Measurements from ENCODE around the gene LGR6.

LGR6 gene

GRCh38 chr1:202272103-202272845 lies 78.7 kb downstream of the LGR6 start:
- Histone ChIP-seq H3K27ac (ENCODE audit: low read depth, low read length, poor library complexity, severe bottlenecking) (no peak overlapping the region), H4K20me1 (ENCODE audit: insufficient read depth, low read length) (no peaks in the 10 kb centered on the region), H3K4me3 (ENCODE audit: low read depth, low read length, poor library complexity, severe bottlenecking) (no peak overlapping the region), H3K4me2 (ENCODE audit: low read length) (no peak overlapping the region), H3K79me2 (ENCODE audit: insufficient read depth, low read length) (no peaks in the 10 kb centered on the region), H3K9ac (ENCODE audit: low read length) (no peak overlapping the region), H3K9me2 (ENCODE audit: low read depth, low read length) (no peaks in the 10 kb centered on the region), H3K27me3 (ENCODE audit: insufficient read depth, low read length) (peaks cover 6% of the 10 kb centered on the region), H3K36me3 (ENCODE audit: insufficient read depth, low read length) (no peaks in the 10 kb centered on the region), H3K4me1 (ENCODE audit: insufficient read depth, low read length, severe bottlenecking) (no peaks in the 10 kb centered on the region), H3F3A (ENCODE audit: insufficient read depth, low read length) (no peaks in the 10 kb centered on the region), H3K9me3 (ENCODE audit: low read length) (no peaks in the 10 kb centered on the region), H2AFZ (ENCODE audit: low read length) (no peak overlapping the region)
- TF ChIP-seq, protein P1, sequence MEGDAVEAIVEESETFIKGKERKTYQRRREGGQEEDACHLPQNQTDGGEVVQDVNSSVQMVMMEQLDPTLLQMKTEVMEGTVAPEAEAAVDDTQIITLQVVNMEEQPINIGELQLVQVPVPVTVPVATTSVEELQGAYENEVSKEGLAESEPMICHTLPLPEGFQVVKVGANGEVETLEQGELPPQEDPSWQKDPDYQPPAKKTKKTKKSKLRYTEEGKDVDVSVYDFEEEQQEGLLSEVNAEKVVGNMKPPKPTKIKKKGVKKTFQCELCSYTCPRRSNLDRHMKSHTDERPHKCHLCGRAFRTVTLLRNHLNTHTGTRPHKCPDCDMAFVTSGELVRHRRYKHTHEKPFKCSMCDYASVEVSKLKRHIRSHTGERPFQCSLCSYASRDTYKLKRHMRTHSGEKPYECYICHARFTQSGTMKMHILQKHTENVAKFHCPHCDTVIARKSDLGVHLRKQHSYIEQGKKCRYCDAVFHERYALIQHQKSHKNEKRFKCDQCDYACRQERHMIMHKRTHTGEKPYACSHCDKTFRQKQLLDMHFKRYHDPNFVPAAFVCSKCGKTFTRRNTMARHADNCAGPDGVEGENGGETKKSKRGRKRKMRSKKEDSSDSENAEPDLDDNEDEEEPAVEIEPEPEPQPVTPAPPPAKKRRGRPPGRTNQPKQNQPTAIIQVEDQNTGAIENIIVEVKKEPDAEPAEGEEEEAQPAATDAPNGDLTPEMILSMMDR (IDR thresholded peaks at IDR 0.05; ENCODE audit: low read length): no peak
- no peak for TF ChIP-seq EZH2 (IDR thresholded peaks at IDR 0.05; ENCODE audit: borderline replicate concordance, low read length)

- no peak overlapping the region for H3K27ac ChIP-seq (ENCODE audit: low read depth, low read length, poor library complexity, severe bottlenecking)
- no peaks in the 10 kb centered on the region for H3K9me3 ChIP-seq (ENCODE audit: low read length)
- no peak overlapping the region for H3K9ac ChIP-seq (ENCODE audit: low read length)
- no peaks in the 10 kb centered on the region for H3K9me2 ChIP-seq (ENCODE audit: low read depth, low read length)
- H3K4me1 ChIP-seq (ENCODE audit: insufficient read depth, low read length, severe bottlenecking): no peaks in the 10 kb centered on the region
- H3K36me3 ChIP-seq (ENCODE audit: insufficient read depth, low read length): no peaks in the 10 kb centered on the region
- no peaks in the 10 kb centered on the region for H4K20me1 ChIP-seq (ENCODE audit: insufficient read depth, low read length)
- H2AFZ ChIP-seq (ENCODE audit: low read length): no peak overlapping the region
- no peak overlapping the region for H3K4me2 ChIP-seq (ENCODE audit: low read length)
- H3K79me2 ChIP-seq (ENCODE audit: insufficient read depth, low read length): no peaks in the 10 kb centered on the region
- TF ChIP-seq, protein P1 (IDR thresholded peaks at IDR 0.05; ENCODE audit: low read length): peak; percentile 62
- TF ChIP-seq EZH2 (IDR thresholded peaks at IDR 0.05; ENCODE audit: borderline replicate concordance, low read length): no peak
- H3K27me3 ChIP-seq (ENCODE audit: insufficient read depth, low read length): peaks cover 4% of the 10 kb centered on the region
- H3K4me3 ChIP-seq (ENCODE audit: low read depth, low read length, poor library complexity, severe bottlenecking): no peak overlapping the region
- no peaks in the 10 kb centered on the region for H3F3A ChIP-seq (ENCODE audit: insufficient read depth, low read length)
Observed at GRCh38 chr1:202274611-202275010, 81.0 kb downstream of the LGR6 start.

DNA sequence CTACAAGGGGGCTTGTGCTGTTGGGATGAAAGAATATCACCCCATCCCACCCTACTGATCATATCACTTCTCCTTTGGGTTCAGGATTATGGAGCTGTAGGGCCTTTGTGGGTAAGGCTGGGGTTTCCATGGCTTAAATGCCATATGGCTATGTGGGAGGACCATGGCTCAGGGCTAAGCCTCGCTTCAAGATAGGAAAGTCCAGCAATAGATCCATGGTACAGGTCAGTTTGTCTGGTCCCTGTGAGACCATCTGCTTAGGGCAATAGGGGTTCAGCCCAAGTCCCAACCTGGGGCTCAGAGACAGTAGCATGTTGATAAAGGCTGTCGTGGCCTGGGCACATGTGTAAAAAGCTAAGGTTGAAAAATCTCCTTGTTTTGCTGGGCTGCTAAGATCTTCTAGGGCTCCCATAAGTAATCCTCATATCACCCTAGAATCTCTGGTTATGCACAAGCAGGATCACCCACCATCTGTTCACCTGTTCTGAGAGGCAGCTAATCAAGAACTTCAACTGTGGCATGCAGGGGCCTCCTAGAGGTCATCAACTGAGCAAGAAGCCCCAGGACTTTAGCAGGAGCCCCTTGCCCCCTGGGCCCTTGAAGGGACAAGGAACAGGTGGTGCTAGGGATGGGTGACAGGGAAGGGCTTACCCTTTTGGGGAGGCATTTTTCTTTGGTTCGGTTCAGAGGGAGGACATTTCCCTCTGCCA lies 81.6 kb downstream of the LGR6 start:
- H3K36me3 ChIP-seq (ENCODE audit: insufficient read depth, low read length): no peaks in the 10 kb centered on the region
- H3K4me3 ChIP-seq (ENCODE audit: low read depth, low read length, poor library complexity, severe bottlenecking): no peak overlapping the region
- no peak overlapping the region for H3K9ac ChIP-seq (ENCODE audit: low read length)
- H2AFZ ChIP-seq (ENCODE audit: low read length): no peak overlapping the region
- H3K4me1 ChIP-seq (ENCODE audit: insufficient read depth, low read length, severe bottlenecking): no peaks in the 10 kb centered on the region
- H3K9me2 ChIP-seq (ENCODE audit: low read depth, low read length): no peaks in the 10 kb centered on the region
- no peaks in the 10 kb centered on the region for H3K79me2 ChIP-seq (ENCODE audit: insufficient read depth, low read length)
- H3K27me3 ChIP-seq (ENCODE audit: insufficient read depth, low read length): peaks cover 4% of the 10 kb centered on the region
- no peak for TF ChIP-seq EZH2 (IDR thresholded peaks at IDR 0.05; ENCODE audit: borderline replicate concordance, low read length)
- TF ChIP-seq, protein P1 (IDR thresholded peaks at IDR 0.05; ENCODE audit: low read length): no peak
- no peaks in the 10 kb centered on the region for H3F3A ChIP-seq (ENCODE audit: insufficient read depth, low read length)
- no peaks in the 10 kb centered on the region for H3K9me3 ChIP-seq (ENCODE audit: low read length)
- H3K4me2 ChIP-seq (ENCODE audit: low read length): no peak overlapping the region
- H4K20me1 ChIP-seq (ENCODE audit: insufficient read depth, low read length): no peaks in the 10 kb centered on the region
- no peak overlapping the region for H3K27ac ChIP-seq (ENCODE audit: low read depth, low read length, poor library complexity, severe bottlenecking)

All from OCI-LY1 (cell line).